H1 (cell line): ENCODE results near the gene CEP128. TPM values are rescaled to one million over a fixed set of nuclear protein-coding genes. Genes with fewer than 3 reads are reported as not detected.

Experiments used
- CBX8 ChIP-seq: fragments of 300-800, 300-1000 bp; sonication (generic); IDR thresholded peaks from 2 replicates; pipeline ENCODE4 v1.7.1; 2016; ENCODE audit warnings: low read depth, low read length, borderline replicate concordance
- ZNF274 ChIP-seq: IDR thresholded peaks from 2 replicates; pipeline ENCODE4 v1.7.0; 2012; ENCODE audit warnings: low read length, borderline replicate concordance; ENCODE audit errors: extremely low read depth
- polyA plus RNA-seq, 7 experiments: library from polyadenylated mRNA; depleted of rRNA in 3 of 7; stranded (reverse) in 5 of 7; unstranded in 2 of 7; fragments of >200 nt in 5 of 7; fragments of 200-250 nt in 2 of 7; gene quantifications; 1 replicate in 5 of 7; 2 replicates in 1 of 7; 4 replicates in 1 of 7; pipeline versions ENCODE4 v1.2.1 to v1.2.3, GENCODE V29; 2011 to 2013; ENCODE audit warnings: missing spikeins in 2 of 7, mixed read lengths in 2 of 7
- total RNA-seq: library from RNA; stranded (reverse); fragmentation: NEBNext Ultra II Directional; extraction: Animal tissue kit (Norgen Biotek cat#: 25700); gene quantifications from 2 replicates; pipeline ENCODE4 v1.2.1, GENCODE V29; 2021
- TF ChIP-seq, protein P1 (sequence below): IDR thresholded peaks from 2 replicates; pipeline ENCODE4 v1.6.1; 2011; ENCODE audit warnings: low read length, improper control_type of control experiment

The CEP128 gene
- total and polyA plus RNA-seq, 2 of the 8 experiments (the other 6 are each of a cell fraction or from before 2014, with no cell fraction given), result 1.9 to 17.0 TPM

DNA sequence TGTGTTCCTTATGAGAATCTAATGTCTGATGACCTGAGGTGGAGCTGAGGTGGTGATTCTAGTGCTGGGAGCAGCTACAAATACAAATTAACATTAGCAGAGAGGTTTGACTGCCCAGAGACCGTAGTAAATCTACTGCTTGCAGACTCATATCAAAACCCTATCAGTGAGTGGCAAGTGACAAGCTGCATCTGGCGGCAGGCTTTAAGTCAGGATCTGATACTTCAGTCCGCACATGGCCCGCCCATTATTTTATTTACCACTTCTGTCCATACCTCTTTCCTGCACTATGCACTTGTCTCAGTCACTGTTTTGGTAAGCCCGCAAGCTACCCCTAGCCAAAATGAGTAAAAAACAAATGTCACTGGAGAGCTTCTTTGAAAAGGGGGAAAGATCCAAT lies 11.4 kb downstream of the CEP128 start (continued):
- no peak for TF ChIP-seq CBX8
- TF ChIP-seq, protein P1, sequence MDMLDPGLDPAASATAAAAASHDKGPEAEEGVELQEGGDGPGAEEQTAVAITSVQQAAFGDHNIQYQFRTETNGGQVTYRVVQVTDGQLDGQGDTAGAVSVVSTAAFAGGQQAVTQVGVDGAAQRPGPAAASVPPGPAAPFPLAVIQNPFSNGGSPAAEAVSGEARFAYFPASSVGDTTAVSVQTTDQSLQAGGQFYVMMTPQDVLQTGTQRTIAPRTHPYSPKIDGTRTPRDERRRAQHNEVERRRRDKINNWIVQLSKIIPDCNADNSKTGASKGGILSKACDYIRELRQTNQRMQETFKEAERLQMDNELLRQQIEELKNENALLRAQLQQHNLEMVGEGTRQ, result no peak
- no peak for TF ChIP-seq ZNF274
